PC-3 (cell line): Measurements from ENCODE around the gene ADGRD1. TPM values are rescaled to one million over a fixed set of nuclear protein-coding genes. Genes with fewer than 3 reads are reported as not detected.

Source experiments
- ATAC-seq: fragments of 200-7000 bp; cut with Tn5 transposase; 2 replicates; pipeline ENCODE4 v1.9.1; 2020; ENCODE audit warnings: mild to moderate bottlenecking, moderate library complexity
- BruUV-seq: library from RNA; stranded (reverse); fragments of 400-500 nt; replicated peaks from 2 replicates; lab custom pipeline; 2021; lab: Mats Ljungman, UMichigan
- CTCF ChIA-PET: fragments of 300-600 bp; sonication (Branson Sonifier 250); formaldehyde crosslinking; loops from one replicate; lab custom pipeline; 2022; ENCODE audit warnings: antibody characterized with exemption; lab: Charles Lee
- POLR2A ChIA-PET: fragments of 300-600 bp; sonication (Branson Sonifier 250); formaldehyde crosslinking; loops from one replicate; lab custom pipeline; 2022; ENCODE audit warnings: antibody characterized with exemption; ENCODE audit not compliant: unreplicated experiment; lab: Charles Lee
- DNase-seq: peaks from one replicate; pipeline ENCODE4 v3.0.0-alpha.2; 2015
- H2AFZ ChIP-seq: fragments of 300-600 bp; sonication (generic); 2 replicates; pipeline ENCODE4 v1.6.0; 2016; ENCODE audit warnings: antibody characterized with exemption, low read length
- H3F3A ChIP-seq: fragments of 300-600 bp; sonication (generic); one replicate; pipeline ENCODE4 v1.6.0; 2017; ENCODE audit warnings: antibody characterized with exemption, low read length, control low read depth, mild to moderate bottlenecking; ENCODE audit not compliant: unreplicated experiment
- H3K27ac ChIP-seq: fragments of 300-600 bp; sonication (generic); 2 replicates; pipeline ENCODE4 v1.5.1; 2016; ENCODE audit warnings: mild to moderate bottlenecking, low read length
- H3K27me3 ChIP-seq: fragments of 300-600 bp; sonication (generic); 2 replicates; pipeline ENCODE4 v1.6.1; 2016; ENCODE audit warnings: low read length, mixed read lengths
- H3K36me3 ChIP-seq: fragments of 300-600 bp; sonication (generic); 2 replicates; pipeline ENCODE4 v1.6.1; 2016; ENCODE audit warnings: low read depth, mixed run types, low read length, mixed read lengths
- H3K4me1 ChIP-seq: fragments of 300-600 bp; sonication (generic); 2 replicates; pipeline ENCODE4 v1.5.1; 2016; ENCODE audit warnings: low read length; ENCODE audit not compliant: insufficient read depth
- H3K4me2 ChIP-seq: fragments of 300-600 bp; sonication (generic); 2 replicates; pipeline ENCODE4 v1.6.0; 2016; ENCODE audit warnings: low read length
- H3K4me3 ChIP-seq: fragments of 300-600 bp; sonication (generic); 2 replicates; pipeline ENCODE4 v1.5.1; 2016; ENCODE audit warnings: mild to moderate bottlenecking, low read length, mixed read lengths
- H3K79me2 ChIP-seq: fragments of 300-600 bp; sonication (generic); 2 replicates; pipeline ENCODE4 v1.6.1; 2017; ENCODE audit warnings: low read length, mixed read lengths
- H3K9ac ChIP-seq: fragments of 300-600 bp; sonication (generic); 2 replicates; pipeline ENCODE4 v1.6.0; 2016; ENCODE audit warnings: mild to moderate bottlenecking, low read length
- H3K9me2 ChIP-seq: fragments of 300-600 bp; sonication (generic); replicated peaks from 2 replicates; pipeline ENCODE4 v1.6.1; 2016; ENCODE audit warnings: mixed run types, low read length, mixed read lengths
- H3K9me3 ChIP-seq: fragments of 300-600 bp; sonication (generic); 2 replicates; pipeline ENCODE4 v1.6.1; 2016; ENCODE audit warnings: low read length, mixed read lengths
- H4K20me1 ChIP-seq: fragments of 300-600 bp; sonication (generic); 2 replicates; pipeline ENCODE4 v1.6.1; 2016; ENCODE audit warnings: low read length, mixed read lengths
- EZH2 ChIP-seq: fragments of 300-600 bp; sonication (generic); IDR thresholded peaks from one replicate; pipeline ENCODE4 v1.6.1; 2017; ENCODE audit warnings: antibody characterized with exemption, mild to moderate bottlenecking, low read length; ENCODE audit not compliant: unreplicated experiment
- EZH2phosphoT487 ChIP-seq: fragments of 300-600 bp; sonication (generic); IDR thresholded peaks from 2 replicates; pipeline ENCODE4 v1.6.1; 2018; ENCODE audit warnings: mild to moderate bottlenecking, antibody characterized with exemption, low read length, borderline replicate concordance
- intact Hi-C: fragments of 100-400 bp; cut with micrococcal nuclease; formaldehyde crosslinking; loops from 2 replicates; pipeline ENCODE4 v1.9.0; 2023
- total RNA-seq: library from RNA; depleted of rRNA; stranded (reverse); fragments of >200 nt; gene quantifications from 2 replicates; pipeline ENCODE4 v1.2.3, GENCODE V29; 2014
- TF ChIP-seq, protein P1 (sequence below): fragments of 300-600 bp; sonication (generic); conservative IDR thresholded peaks from 2 replicates; pipeline ENCODE4 v1.5.1; 2017; ENCODE audit warnings: antibody characterized with exemption, low read depth, mild to moderate bottlenecking, low read length

ADGRD1 gene
- total RNA-seq, 1 experiment from 2014 or later = 0.18 TPM

DNA sequence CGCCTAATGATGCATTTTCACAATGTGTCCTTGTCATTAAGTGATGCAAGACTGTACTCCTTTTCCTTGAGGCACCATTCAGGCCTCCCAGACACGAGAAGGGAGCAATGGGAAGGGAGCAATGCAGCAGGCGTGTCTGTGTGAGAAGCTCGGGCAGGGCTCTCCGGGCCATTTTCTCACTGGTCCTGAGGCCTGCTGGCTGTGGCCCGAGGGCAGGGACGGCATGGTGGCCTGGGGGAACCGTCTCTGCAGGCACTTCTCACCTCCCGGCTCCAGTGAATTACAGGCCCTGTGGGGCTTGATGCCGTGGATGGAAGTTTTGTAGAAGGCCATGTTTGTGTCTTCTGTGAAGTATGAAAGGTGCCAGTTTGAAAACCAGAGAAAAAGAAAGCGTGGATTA is 71.0 kb downstream of the ADGRD1 start:
- Histone ChIP-seq H3K36me3 (no peaks in the 10 kb centered on the region), H3K4me3 (no peak overlapping the region), H4K20me1 (no peaks in the 10 kb centered on the region), H3K9me2 (no peaks in the 10 kb centered on the region), H2AFZ (no peak overlapping the region), H3K4me2 (no peak overlapping the region), H3K4me1 (no peaks in the 10 kb centered on the region), H3K9me3 (no peaks in the 10 kb centered on the region), H3K27me3 (peaks cover 74% of the 10 kb centered on the region), H3K79me2 (no peaks in the 10 kb centered on the region), H3K27ac (no peak overlapping the region), H3F3A (no peaks in the 10 kb centered on the region), H3K9ac (no peak overlapping the region)
- ATAC-seq (no peak), DNase-seq (no peak)
- POLR2A ChIA-PET = no interaction called here
- TF ChIP-seq, protein P1, sequence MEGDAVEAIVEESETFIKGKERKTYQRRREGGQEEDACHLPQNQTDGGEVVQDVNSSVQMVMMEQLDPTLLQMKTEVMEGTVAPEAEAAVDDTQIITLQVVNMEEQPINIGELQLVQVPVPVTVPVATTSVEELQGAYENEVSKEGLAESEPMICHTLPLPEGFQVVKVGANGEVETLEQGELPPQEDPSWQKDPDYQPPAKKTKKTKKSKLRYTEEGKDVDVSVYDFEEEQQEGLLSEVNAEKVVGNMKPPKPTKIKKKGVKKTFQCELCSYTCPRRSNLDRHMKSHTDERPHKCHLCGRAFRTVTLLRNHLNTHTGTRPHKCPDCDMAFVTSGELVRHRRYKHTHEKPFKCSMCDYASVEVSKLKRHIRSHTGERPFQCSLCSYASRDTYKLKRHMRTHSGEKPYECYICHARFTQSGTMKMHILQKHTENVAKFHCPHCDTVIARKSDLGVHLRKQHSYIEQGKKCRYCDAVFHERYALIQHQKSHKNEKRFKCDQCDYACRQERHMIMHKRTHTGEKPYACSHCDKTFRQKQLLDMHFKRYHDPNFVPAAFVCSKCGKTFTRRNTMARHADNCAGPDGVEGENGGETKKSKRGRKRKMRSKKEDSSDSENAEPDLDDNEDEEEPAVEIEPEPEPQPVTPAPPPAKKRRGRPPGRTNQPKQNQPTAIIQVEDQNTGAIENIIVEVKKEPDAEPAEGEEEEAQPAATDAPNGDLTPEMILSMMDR = no peak
- TF ChIP-seq EZH2 = no peak
- no peak for TF ChIP-seq EZH2phosphoT487
- CTCF ChIA-PET = no interaction called here
- intact Hi-C loops = no loop called here
- BruUV-seq = no TSS peak

DNA sequence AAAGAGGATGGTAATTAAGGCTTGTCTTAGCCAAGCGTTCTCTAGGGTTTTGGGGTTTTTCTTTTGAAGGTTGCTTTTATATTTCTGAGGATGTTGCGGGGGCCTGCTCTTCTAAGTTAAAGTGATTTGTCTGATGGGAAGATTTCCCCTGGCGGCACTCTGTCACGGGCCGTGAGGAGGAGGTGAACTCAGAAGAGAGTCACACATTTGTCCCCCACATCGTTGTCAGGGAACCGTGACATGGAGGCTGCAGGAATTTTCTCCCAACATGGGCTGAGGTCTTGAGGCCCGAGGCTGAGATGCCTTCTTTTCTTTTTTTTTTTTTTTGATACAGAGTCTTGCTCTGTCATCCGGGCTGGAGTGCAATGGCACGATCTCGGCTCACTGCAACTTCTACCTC is 71.5 kb downstream of the ADGRD1 start:
- H3K9me2 ChIP-seq = no peaks in the 10 kb centered on the region
- DNase-seq (no peak), ATAC-seq (no peak)
- TF ChIP-seq EZH2phosphoT487 (no peak), EZH2 (no peak)
- TF ChIP-seq, protein P1 = no peak
- CTCF ChIA-PET = no interaction called here
- no TSS peak for BruUV-seq
- H4K20me1 ChIP-seq = no peaks in the 10 kb centered on the region
- no peaks in the 10 kb centered on the region for H3K36me3 ChIP-seq
- H3K4me3 ChIP-seq = no peak overlapping the region
- H3K9ac ChIP-seq = no peak overlapping the region
- intact Hi-C loops = no loop called here
- POLR2A ChIA-PET = no interaction called here
- H3F3A ChIP-seq = no peaks in the 10 kb centered on the region
- H3K27me3 ChIP-seq = peaks cover 70% of the 10 kb centered on the region
- H2AFZ ChIP-seq = no peak overlapping the region
- no peaks in the 10 kb centered on the region for H3K4me1 ChIP-seq
- H3K4me2 ChIP-seq = no peak overlapping the region
- H3K27ac ChIP-seq = no peak overlapping the region
- no peaks in the 10 kb centered on the region for H3K79me2 ChIP-seq
- H3K9me3 ChIP-seq = no peaks in the 10 kb centered on the region

DNA sequence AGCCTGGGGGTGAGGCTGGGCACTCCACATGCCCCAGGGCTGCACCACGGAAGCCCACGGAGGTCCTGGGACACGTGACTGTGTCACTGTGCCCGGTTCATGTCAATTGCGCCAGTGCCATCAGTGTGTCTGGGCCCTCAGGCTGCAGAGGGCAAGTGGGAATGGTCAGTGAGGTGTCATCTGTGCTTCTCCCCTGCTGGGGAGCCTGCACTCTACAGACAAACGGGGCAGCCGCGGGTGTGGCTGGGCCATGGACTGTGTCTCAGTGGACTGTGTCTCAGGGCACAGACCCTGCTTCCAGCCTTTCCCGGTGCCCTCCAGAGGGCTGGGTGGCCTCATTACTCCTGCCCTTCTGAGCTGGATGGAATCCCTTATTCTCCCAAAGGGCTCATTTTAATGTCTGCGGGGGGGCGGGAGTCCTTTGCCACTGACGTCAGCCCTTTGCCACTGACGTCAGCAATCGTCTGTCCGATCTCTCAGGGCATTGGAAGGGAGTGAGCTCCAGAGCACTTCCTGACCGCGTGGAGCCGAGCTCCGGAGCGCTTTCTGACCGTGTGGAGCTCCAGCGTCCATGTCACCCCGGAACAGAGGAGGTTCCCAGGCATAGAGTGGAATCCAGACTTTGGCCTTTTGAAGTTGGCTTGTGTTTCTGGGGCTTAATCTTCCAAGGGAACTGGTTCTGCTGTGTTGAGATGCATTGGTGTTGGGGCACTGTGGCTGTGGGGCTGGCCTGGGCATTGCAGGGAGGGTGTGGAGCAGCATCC is 72.4 kb downstream of the ADGRD1 start:
- Histone ChIP-seq H3K27ac (no peak overlapping the region), H3K36me3 (no peaks in the 10 kb centered on the region), H3K4me3 (no peak overlapping the region), H3K79me2 (no peaks in the 10 kb centered on the region), H3K27me3 (peaks cover 69% of the 10 kb centered on the region), H3K9me3 (no peaks in the 10 kb centered on the region), H3F3A (no peaks in the 10 kb centered on the region), H4K20me1 (no peaks in the 10 kb centered on the region), H3K9ac (no peak overlapping the region), H2AFZ (no peak overlapping the region), H3K4me1 (no peaks in the 10 kb centered on the region), H3K4me2 (no peak overlapping the region), H3K9me2 (no peaks in the 10 kb centered on the region)
- intact Hi-C loops = no loop called here
- TF ChIP-seq EZH2 (no peak), EZH2phosphoT487 (no peak)
- TF ChIP-seq, protein P1 = no peak
- BruUV-seq = no TSS peak
- ATAC-seq (no peak), DNase-seq (no peak)
- ChIA-PET CTCF (no interaction called here), POLR2A (no interaction called here)
